H9 (cell line): ENCODE measurements around the gene DYRK4. TPM values are rescaled to one million over a fixed set of nuclear protein-coding genes. Genes with fewer than 3 reads are reported as not detected.

Source experiments
- DNase-seq: peaks from one replicate; pipeline ENCODE4 v3.0.0-alpha.2; 2017
- H2AFZ ChIP-seq: one replicate; pipeline ENCODE4 v1.6.1; 2013; ENCODE audit warnings: mild to moderate bottlenecking, low read length, control low read depth, moderate library complexity
- H2AK5ac ChIP-seq: 2 replicates; pipeline ENCODE4 v1.6.1; 2013; ENCODE audit warnings: low read length, control low read depth, mixed read lengths; ENCODE audit not compliant: insufficient read length
- H2BK120ac ChIP-seq: one replicate; pipeline ENCODE4 v1.6.1; 2013; ENCODE audit warnings: low read depth, mild to moderate bottlenecking, low read length, control low read depth, inconsistent platforms; ENCODE audit not compliant: poor library complexity, severe bottlenecking
- H2BK12ac ChIP-seq: 2 replicates; pipeline ENCODE4 v1.6.1; 2013; ENCODE audit warnings: low read length, control low read depth, mixed read lengths, low read depth; ENCODE audit not compliant: insufficient read length
- H2BK15ac ChIP-seq: 2 replicates; pipeline ENCODE4 v1.6.1; 2013; ENCODE audit warnings: low read depth, low read length, control low read depth
- H2BK20ac ChIP-seq: one replicate; pipeline ENCODE4 v1.6.1; 2013; ENCODE audit warnings: low read depth, mild to moderate bottlenecking, low read length, control low read depth, inconsistent platforms; ENCODE audit not compliant: poor library complexity, severe bottlenecking
- H2BK5ac ChIP-seq: 2 replicates; pipeline ENCODE4 v1.6.1; 2013; ENCODE audit warnings: low read length, control low read depth, mixed read lengths; ENCODE audit not compliant: insufficient read length
- H3K14ac ChIP-seq: 2 replicates; pipeline ENCODE4 v1.6.1; 2013; ENCODE audit warnings: low read length, control low read depth; ENCODE audit not compliant: insufficient read depth
- H3K18ac ChIP-seq: 2 replicates; pipeline ENCODE4 v1.6.1; 2013; ENCODE audit warnings: low read depth, mild to moderate bottlenecking, mixed read lengths, low read length, control low read depth; ENCODE audit not compliant: insufficient read length
- H3K23ac ChIP-seq: 2 replicates; pipeline ENCODE4 v1.6.1; 2013; ENCODE audit warnings: low read length, control low read depth, mixed read lengths, low read depth; ENCODE audit not compliant: insufficient read length
- H3K23me2 ChIP-seq: 2 replicates; pipeline ENCODE4 v1.6.1; 2013; ENCODE audit warnings: low read depth, mild to moderate bottlenecking, mixed read lengths, low read length, control low read depth; ENCODE audit not compliant: insufficient read length, poor library complexity, severe bottlenecking
- H3K27ac ChIP-seq: 2 replicates; pipeline ENCODE4 v1.5.1; 2013; ENCODE audit warnings: low read length, control low read depth, mixed read lengths, low read depth; ENCODE audit not compliant: insufficient read length
- H3K27me3 ChIP-seq: 2 replicates; pipeline ENCODE4 v1.6.1; 2013; ENCODE audit warnings: low read length, control low read depth, inconsistent platforms; ENCODE audit not compliant: insufficient read depth
- H3K4ac ChIP-seq: 2 replicates; pipeline ENCODE4 v1.6.1; 2013; ENCODE audit warnings: low read depth, mild to moderate bottlenecking, control low read depth, inconsistent platforms, low read length, moderate library complexity
- H3K4me1 ChIP-seq: 2 replicates; pipeline ENCODE4 v1.6.1; 2013; ENCODE audit warnings: low read length, control low read depth, inconsistent platforms; ENCODE audit not compliant: insufficient read depth
- H3K4me2 ChIP-seq: 2 replicates; pipeline ENCODE4 v1.6.1; 2013; ENCODE audit warnings: low read length, control low read depth, mixed read lengths; ENCODE audit not compliant: insufficient read length, insufficient read depth
- H3K56ac ChIP-seq: 2 replicates; pipeline ENCODE4 v1.6.1; 2013; ENCODE audit warnings: low read depth, mild to moderate bottlenecking, mixed read lengths, low read length, control low read depth; ENCODE audit not compliant: insufficient read length
- H3K79me1 ChIP-seq: 2 replicates; pipeline ENCODE4 v1.6.1; 2013; ENCODE audit warnings: low read depth, mild to moderate bottlenecking, moderate library complexity, low read length, control low read depth, inconsistent platforms; ENCODE audit not compliant: insufficient read depth, poor library complexity, severe bottlenecking
- H3K79me2 ChIP-seq: 2 replicates; pipeline ENCODE4 v1.6.1; 2013; ENCODE audit warnings: low read length, control low read depth, inconsistent platforms; ENCODE audit not compliant: insufficient read depth
- H3K9ac ChIP-seq: 2 replicates; pipeline ENCODE4 v1.6.1; 2013; ENCODE audit warnings: low read length, control low read depth, mixed read lengths; ENCODE audit not compliant: insufficient read length; ENCODE audit errors: extremely low read depth
- H3K9me3 ChIP-seq: one replicate; pipeline ENCODE4 v1.6.1; 2013; ENCODE audit warnings: low read depth, low read length, inconsistent platforms; ENCODE audit not compliant: control insufficient read depth
- H3T11ph ChIP-seq: one replicate; pipeline ENCODE4 v1.6.1; 2013; ENCODE audit warnings: mild to moderate bottlenecking, low read length, control low read depth, inconsistent platforms
- H4K20me1 ChIP-seq: one replicate; pipeline ENCODE4 v1.6.1; 2013; ENCODE audit not compliant: control insufficient read depth, insufficient read length, insufficient read depth
- H4K5ac ChIP-seq: 2 replicates; pipeline ENCODE4 v1.6.1; 2013; ENCODE audit warnings: low read depth, mild to moderate bottlenecking, mixed read lengths, low read length, control low read depth; ENCODE audit not compliant: insufficient read length
- H4K8ac ChIP-seq: replicated peaks from 2 replicates; pipeline ENCODE4 v1.6.1; 2013; ENCODE audit warnings: low read length, control low read depth, mixed read lengths, low read depth; ENCODE audit not compliant: insufficient read length
- H4K91ac ChIP-seq: 2 replicates; pipeline ENCODE4 v1.6.1; 2013; ENCODE audit warnings: low read depth, mild to moderate bottlenecking, moderate library complexity, mixed read lengths, low read length, control low read depth; ENCODE audit not compliant: insufficient read length
- H3K27ac Mint-ChIP-seq, 3 experiments: 2 replicates in 2 of 3; 3 replicates in 1 of 3; pipeline ENCODE4 v1.8.0; 2020 to 2021; ENCODE audit warnings: mixed read lengths in 3 of 3, mild to moderate bottlenecking in 1 of 3, moderate library complexity in 1 of 3
- H3K27me3 Mint-ChIP-seq: 2 replicates; pipeline ENCODE4 v1.8.0; 2021; ENCODE audit warnings: low read depth, mild to moderate bottlenecking, moderate library complexity, mixed read lengths
- H3K36me3 Mint-ChIP-seq, 3 experiments: 2 replicates in 2 of 3; 3 replicates in 1 of 3; pipeline ENCODE4 v1.8.0; 2020 to 2021; ENCODE audit warnings: low read depth in 3 of 3, mixed read lengths in 3 of 3; ENCODE audit not compliant: insufficient read depth in 1 of 3
- H3K4me1 Mint-ChIP-seq, 2 experiments: 2 replicates each; pipeline ENCODE4 v1.8.0; 2020; ENCODE audit warnings: mixed read lengths in 2 of 2
- H3K4me3 Mint-ChIP-seq, 2 experiments: 2 replicates in 1 of 2; 3 replicates in 1 of 2; pipeline ENCODE4 v1.8.0; 2020 to 2021; ENCODE audit warnings: mild to moderate bottlenecking in 2 of 2, mixed read lengths in 2 of 2, moderate library complexity in 1 of 2
- H3K9me3 Mint-ChIP-seq, 2 experiments: 2 replicates in 1 of 2; 3 replicates in 1 of 2; pipeline ENCODE4 v1.8.0; 2020; ENCODE audit warnings: mild to moderate bottlenecking in 2 of 2, mixed read lengths in 2 of 2, moderate library complexity in 1 of 2
- WGBS: extraction: QIAGEN DNeasy Blood & Tissue Kit; methylation state at CpG from one replicate; pipeline ENCODE4 v1.1.7; 2013; ENCODE audit warnings: missing lambda C conversion rate, low lambda C conversion rate, mixed read lengths; ENCODE audit not compliant: insufficient read length; ENCODE audit errors: extremely low coverage; 5-methylcytosine and 5-hydroxymethylcytosine counted together
- total RNA-seq: library from RNA; stranded (reverse); gene quantifications from 2 replicates; pipeline ENCODE4 v1.2.1, GENCODE V29; 2021
- TF ChIP-seq, protein P1 (sequence below): fragments of 200-600 bp; sonication (generic); conservative IDR thresholded peaks from 3 replicates; pipeline ENCODE4 v1.8.0; 2021; ENCODE audit warnings: antibody characterized with exemption, mild to moderate bottlenecking

Gene DYRK4
- total RNA-seq, 1 experiment from 2014 or later = 15.5 TPM

DNA sequence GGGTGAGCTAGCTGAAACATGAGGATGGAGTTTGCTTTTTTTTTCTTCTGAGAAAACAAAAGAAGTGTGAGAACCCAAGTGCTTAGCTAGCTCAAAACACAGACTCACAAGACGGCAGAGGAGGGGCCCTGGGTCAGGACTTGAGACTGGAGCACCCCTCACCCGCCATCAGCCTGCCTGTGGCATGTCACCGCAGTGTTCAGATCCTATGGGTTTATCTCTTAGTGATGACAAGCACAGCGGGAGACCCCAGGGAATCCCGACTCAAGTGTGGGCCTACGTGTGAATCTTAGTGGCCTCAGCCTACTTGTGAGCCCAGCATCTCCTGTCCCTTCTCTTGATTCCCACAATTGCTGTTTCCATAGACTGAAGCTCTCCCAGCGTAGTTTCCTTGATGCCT is 22.9 kb downstream of the DYRK4 start:
- no peak overlapping the region for H3K18ac ChIP-seq

More for the DNA sequence above, 22.9 kb downstream of the DYRK4 start:
- no peak overlapping the region for H3K4me3 Mint-ChIP-seq
- peak overlapping the region in 1 of 3 experiments; percentile 29; a peak in 2 of 7 replicates for H3K27ac Mint-ChIP-seq
- Histone ChIP-seq H2BK120ac (no peak overlapping the region), H3K79me1 (no peaks in the 10 kb centered on the region), H3K4me2 (no peak overlapping the region), H2BK12ac (no peak overlapping the region), H4K20me1 (no peaks in the 10 kb centered on the region), H3K9ac (no peak overlapping the region), H3K9me3 (no peaks in the 10 kb centered on the region), H2AFZ (no peak overlapping the region), H2BK5ac (no peak overlapping the region), H3K4me1 (no peaks in the 10 kb centered on the region; the same call in 1 of the 2 replicates), H4K5ac (no peak overlapping the region), H3K23me2 (no peaks in the 10 kb centered on the region), H2AK5ac (no peak overlapping the region), H4K91ac (no peak overlapping the region), H4K8ac (no peak overlapping the region), H3K27me3 (no peaks in the 10 kb centered on the region), H2BK15ac (no peak overlapping the region), H3T11ph (no peak overlapping the region), H3K27ac (no peak overlapping the region), H3K14ac (no peak overlapping the region), H3K4ac (no peak overlapping the region), H3K23ac (no peak overlapping the region), H3K56ac (no peak overlapping the region), H2BK20ac (no peak overlapping the region), H3K79me2 (no peaks in the 10 kb centered on the region)
- no CpG with 5 or more reads among the region's 7 CpGs for WGBS
- TF ChIP-seq, protein P1, sequence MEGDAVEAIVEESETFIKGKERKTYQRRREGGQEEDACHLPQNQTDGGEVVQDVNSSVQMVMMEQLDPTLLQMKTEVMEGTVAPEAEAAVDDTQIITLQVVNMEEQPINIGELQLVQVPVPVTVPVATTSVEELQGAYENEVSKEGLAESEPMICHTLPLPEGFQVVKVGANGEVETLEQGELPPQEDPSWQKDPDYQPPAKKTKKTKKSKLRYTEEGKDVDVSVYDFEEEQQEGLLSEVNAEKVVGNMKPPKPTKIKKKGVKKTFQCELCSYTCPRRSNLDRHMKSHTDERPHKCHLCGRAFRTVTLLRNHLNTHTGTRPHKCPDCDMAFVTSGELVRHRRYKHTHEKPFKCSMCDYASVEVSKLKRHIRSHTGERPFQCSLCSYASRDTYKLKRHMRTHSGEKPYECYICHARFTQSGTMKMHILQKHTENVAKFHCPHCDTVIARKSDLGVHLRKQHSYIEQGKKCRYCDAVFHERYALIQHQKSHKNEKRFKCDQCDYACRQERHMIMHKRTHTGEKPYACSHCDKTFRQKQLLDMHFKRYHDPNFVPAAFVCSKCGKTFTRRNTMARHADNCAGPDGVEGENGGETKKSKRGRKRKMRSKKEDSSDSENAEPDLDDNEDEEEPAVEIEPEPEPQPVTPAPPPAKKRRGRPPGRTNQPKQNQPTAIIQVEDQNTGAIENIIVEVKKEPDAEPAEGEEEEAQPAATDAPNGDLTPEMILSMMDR = no peak
- no peaks in the 10 kb centered on the region; a peak in 1 of 5 replicates for H3K9me3 Mint-ChIP-seq
- no peak for DNase-seq
- H3K4me1 Mint-ChIP-seq = peaks cover 31 to 36% of the 10 kb centered on the region in 2 experiments
- no peaks in the 10 kb centered on the region for H3K36me3 Mint-ChIP-seq
- H3K27me3 Mint-ChIP-seq = peaks cover 8% of the 10 kb centered on the region
